HepG2 (cell line): ENCODE data around the gene ZNF213. TPM values are rescaled to one million over a fixed set of nuclear protein-coding genes. Genes with fewer than 3 reads are reported as not detected.

Source experiments
- GTF2F1 ChIP-seq: fragments of 150-350 bp; IDR thresholded peaks from 2 replicates; pipeline ENCODE4 v1.6.1; 2014; ENCODE audit warnings: low read length
- IKZF5 ChIP-seq: IDR thresholded peaks from 2 replicates; pipeline ENCODE4 v1.6.1; 2018; ENCODE audit warnings: missing genetic modification reagents, mild to moderate bottlenecking, missing compliant biosample characterization
- MIER2 ChIP-seq: IDR thresholded peaks from 2 replicates; pipeline ENCODE4 v1.6.1; 2016; ENCODE audit warnings: missing biosample characterization, missing genetic modification reagents
- MZF1 ChIP-seq: sonication (generic); formaldehyde crosslinking; IDR thresholded peaks from 2 replicates; pipeline ENCODE4 v1.8.1; 2023; ENCODE audit warnings: mild to moderate bottlenecking, missing genetic modification reagents, borderline replicate concordance
- RBM22 ChIP-seq: fragments of 200-400 bp; formaldehyde crosslinking; optimal IDR thresholded peaks from 2 replicates; pipeline ENCODE3; 2017; ENCODE audit warnings: mild to moderate bottlenecking, low read length, moderate library complexity
- RFX3 ChIP-seq: IDR thresholded peaks from 2 replicates; pipeline ENCODE4 v1.6.1; 2016; ENCODE audit warnings: missing biosample characterization, missing genetic modification reagents
- SATB2 ChIP-seq: sonication (generic); formaldehyde crosslinking; IDR thresholded peaks from 2 replicates; pipeline ENCODE4 v1.5.0; 2020; ENCODE audit warnings: missing genetic modification reagents
- SP4 ChIP-seq: sonication (generic); formaldehyde crosslinking; IDR thresholded peaks from 2 replicates; pipeline ENCODE4 v1.8.1; 2023; ENCODE audit warnings: mild to moderate bottlenecking, missing genetic modification reagents
- ZBTB7B ChIP-seq: sonication (generic); formaldehyde crosslinking; IDR thresholded peaks from 2 replicates; pipeline ENCODE4 v1.4.0; 2020; ENCODE audit warnings: missing genetic modification reagents
- ZNF44 ChIP-seq: sonication (generic); formaldehyde crosslinking; IDR thresholded peaks from 2 replicates; pipeline ENCODE4 v1.5.1; 2020; ENCODE audit warnings: mild to moderate bottlenecking, missing genetic modification reagents
- ZNF484 ChIP-seq: sonication (generic); formaldehyde crosslinking; IDR thresholded peaks from 2 replicates; pipeline ENCODE4 v1.5.1; 2020; ENCODE audit warnings: mild to moderate bottlenecking, low read depth, missing genetic modification reagents, borderline replicate concordance
- ZNF556 ChIP-seq: sonication (generic); formaldehyde crosslinking; IDR thresholded peaks from 2 replicates; pipeline ENCODE4 v1.4.0; 2020; ENCODE audit warnings: mild to moderate bottlenecking, missing genetic modification reagents, borderline replicate concordance
- ZSCAN29 ChIP-seq: sonication (generic); formaldehyde crosslinking; conservative IDR thresholded peaks from 2 replicates; pipeline ENCODE4 v1.4.0; 2020; ENCODE audit warnings: mild to moderate bottlenecking, missing genetic modification reagents
- polyA plus RNA-seq, 8 experiments: library from polyadenylated mRNA; depleted of rRNA in 3 of 8; stranded (reverse) in 7 of 8; unstranded in 1 of 8; fragments of >200 nt; fragmentation: Illumina TruSeq in 4 of 8; extraction: Trizol in 4 of 8; gene quantifications; 2 replicates each; pipeline versions ENCODE4 v1.2.1 to v1.2.3, GENCODE V29; 2011 to 2016; ENCODE audit warnings: low read depth in 4 of 8, missing spikeins in 1 of 8, mixed read lengths in 1 of 8; ENCODE audit not compliant: insufficient read depth in 1 of 8
- total RNA-seq, 5 experiments: library from RNA; depleted of rRNA; stranded (reverse); fragments of >200 nt; fragmentation: Illumina TruSeq; extraction: Trizol; gene quantifications; 2 replicates each; pipeline ENCODE4 v1.2.3, GENCODE V29; 2016; ENCODE audit warnings: low read depth in 1 of 5
- TF ChIP-seq, protein P1 (sequence below): sonication (generic); formaldehyde crosslinking; IDR thresholded peaks from 2 replicates; pipeline ENCODE4 v1.4.0; 2020; ENCODE audit warnings: mild to moderate bottlenecking, missing genetic modification reagents, borderline replicate concordance
- TF ChIP-seq, protein P2 (sequence below): sonication (generic); formaldehyde crosslinking; IDR thresholded peaks from 2 replicates; pipeline ENCODE4 v1.4.0; 2020; ENCODE audit warnings: mild to moderate bottlenecking, missing genetic modification reagents
- TF ChIP-seq, protein P3 (sequence below): sonication (generic); formaldehyde crosslinking; IDR thresholded peaks from 2 replicates; pipeline ENCODE4 v1.5.1; 2020; ENCODE audit warnings: missing genetic modification reagents, mild to moderate bottlenecking, borderline replicate concordance
- TF ChIP-seq, protein P4 (sequence below): sonication (generic); formaldehyde crosslinking; IDR thresholded peaks from 2 replicates; pipeline ENCODE4 v1.4.0; 2020; ENCODE audit warnings: missing genetic modification reagents

Gene ZNF213
- total and polyA plus RNA-seq, 2 of the 13 experiments (the other 11 are each of a cell fraction or from before 2014, with no cell fraction given) = 0.59 to 0.97 TPM

DNA sequence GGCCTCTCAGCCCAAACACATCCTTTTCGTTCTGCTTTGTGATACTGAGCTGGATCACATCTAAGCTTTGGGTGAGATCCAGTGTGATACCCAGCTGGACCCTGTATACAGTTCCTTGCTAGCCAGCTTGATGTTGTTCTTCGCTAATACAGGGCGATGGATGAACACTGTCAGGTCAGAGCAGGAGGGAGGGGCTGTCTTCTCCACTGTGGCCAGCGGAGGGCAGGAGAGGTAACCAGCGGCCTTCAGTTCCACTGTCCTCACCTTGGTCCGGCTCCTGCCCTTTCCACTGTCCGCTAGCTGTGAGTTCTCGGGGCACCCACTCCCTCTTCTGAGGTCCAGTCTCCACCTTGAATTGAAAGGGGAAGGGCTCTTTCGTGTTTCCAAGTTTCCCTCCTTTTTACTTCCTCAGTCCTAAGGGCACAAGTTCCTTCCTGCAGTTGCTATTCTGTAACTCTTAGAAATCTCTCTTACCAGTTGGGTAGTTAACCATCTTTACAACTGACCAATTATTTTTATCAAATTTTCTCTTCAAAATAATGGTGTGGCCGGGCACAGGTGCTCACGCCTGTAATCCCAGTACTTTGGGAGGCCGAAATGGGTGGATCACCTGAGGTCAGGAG lies 3.0 kb upstream of the ZNF213 start (continued):
- TF ChIP-seq, protein P1, sequence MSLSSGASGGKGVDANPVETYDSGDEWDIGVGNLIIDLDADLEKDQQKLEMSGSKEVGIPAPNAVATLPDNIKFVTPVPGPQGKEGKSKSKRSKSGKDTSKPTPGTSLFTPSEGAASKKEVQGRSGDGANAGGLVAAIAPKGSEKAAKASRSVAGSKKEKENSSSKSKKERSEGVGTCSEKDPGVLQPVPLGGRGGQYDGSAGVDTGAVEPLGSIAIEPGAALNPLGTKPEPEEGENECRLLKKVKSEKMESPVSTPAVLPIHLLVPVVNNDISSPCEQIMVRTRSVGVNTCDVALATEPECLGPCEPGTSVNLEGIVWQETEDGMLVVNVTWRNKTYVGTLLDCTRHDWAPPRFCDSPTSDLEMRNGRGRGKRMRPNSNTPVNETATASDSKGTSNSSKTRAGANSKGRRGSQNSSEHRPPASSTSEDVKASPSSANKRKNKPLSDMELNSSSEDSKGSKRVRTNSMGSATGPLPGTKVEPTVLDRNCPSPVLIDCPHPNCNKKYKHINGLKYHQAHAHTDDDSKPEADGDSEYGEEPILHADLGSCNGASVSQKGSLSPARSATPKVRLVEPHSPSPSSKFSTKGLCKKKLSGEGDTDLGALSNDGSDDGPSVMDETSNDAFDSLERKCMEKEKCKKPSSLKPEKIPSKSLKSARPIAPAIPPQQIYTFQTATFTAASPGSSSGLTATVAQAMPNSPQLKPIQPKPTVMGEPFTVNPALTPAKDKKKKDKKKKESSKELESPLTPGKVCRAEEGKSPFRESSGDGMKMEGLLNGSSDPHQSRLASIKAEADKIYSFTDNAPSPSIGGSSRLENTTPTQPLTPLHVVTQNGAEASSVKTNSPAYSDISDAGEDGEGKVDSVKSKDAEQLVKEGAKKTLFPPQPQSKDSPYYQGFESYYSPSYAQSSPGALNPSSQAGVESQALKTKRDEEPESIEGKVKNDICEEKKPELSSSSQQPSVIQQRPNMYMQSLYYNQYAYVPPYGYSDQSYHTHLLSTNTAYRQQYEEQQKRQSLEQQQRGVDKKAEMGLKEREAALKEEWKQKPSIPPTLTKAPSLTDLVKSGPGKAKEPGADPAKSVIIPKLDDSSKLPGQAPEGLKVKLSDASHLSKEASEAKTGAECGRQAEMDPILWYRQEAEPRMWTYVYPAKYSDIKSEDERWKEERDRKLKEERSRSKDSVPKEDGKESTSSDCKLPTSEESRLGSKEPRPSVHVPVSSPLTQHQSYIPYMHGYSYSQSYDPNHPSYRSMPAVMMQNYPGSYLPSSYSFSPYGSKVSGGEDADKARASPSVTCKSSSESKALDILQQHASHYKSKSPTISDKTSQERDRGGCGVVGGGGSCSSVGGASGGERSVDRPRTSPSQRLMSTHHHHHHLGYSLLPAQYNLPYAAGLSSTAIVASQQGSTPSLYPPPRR (CRISPR knock-in tag) = no peak
- TF ChIP-seq SATB2 (CRISPR knock-in tag) (no peak), ZSCAN29 (no peak), MIER2 (CRISPR knock-in tag) (0 out of 2 replicates have a peak, but pooled peaks have one; percentile 59), MZF1 (CRISPR knock-in tag) (no peak), ZBTB7B (no peak), ZNF484 (CRISPR knock-in tag) (no peak), RFX3 (CRISPR knock-in tag) (no peak), ZNF44 (CRISPR knock-in tag) (no peak), GTF2F1 (no peak), RBM22 (peak; percentile 53), IKZF5 (CRISPR knock-in tag) (0 out of 2 replicates have a peak, but pooled peaks have one; percentile 34), SP4 (no peak), ZNF556 (CRISPR knock-in tag) (no peak)
- TF ChIP-seq, protein P2, sequence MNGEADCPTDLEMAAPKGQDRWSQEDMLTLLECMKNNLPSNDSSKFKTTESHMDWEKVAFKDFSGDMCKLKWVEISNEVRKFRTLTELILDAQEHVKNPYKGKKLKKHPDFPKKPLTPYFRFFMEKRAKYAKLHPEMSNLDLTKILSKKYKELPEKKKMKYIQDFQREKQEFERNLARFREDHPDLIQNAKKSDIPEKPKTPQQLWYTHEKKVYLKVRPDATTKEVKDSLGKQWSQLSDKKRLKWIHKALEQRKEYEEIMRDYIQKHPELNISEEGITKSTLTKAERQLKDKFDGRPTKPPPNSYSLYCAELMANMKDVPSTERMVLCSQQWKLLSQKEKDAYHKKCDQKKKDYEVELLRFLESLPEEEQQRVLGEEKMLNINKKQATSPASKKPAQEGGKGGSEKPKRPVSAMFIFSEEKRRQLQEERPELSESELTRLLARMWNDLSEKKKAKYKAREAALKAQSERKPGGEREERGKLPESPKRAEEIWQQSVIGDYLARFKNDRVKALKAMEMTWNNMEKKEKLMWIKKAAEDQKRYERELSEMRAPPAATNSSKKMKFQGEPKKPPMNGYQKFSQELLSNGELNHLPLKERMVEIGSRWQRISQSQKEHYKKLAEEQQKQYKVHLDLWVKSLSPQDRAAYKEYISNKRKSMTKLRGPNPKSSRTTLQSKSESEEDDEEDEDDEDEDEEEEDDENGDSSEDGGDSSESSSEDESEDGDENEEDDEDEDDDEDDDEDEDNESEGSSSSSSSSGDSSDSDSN (CRISPR knock-in tag) = peak; percentile 30; the same call in 1 of the 2 replicates
- TF ChIP-seq, protein P3, sequence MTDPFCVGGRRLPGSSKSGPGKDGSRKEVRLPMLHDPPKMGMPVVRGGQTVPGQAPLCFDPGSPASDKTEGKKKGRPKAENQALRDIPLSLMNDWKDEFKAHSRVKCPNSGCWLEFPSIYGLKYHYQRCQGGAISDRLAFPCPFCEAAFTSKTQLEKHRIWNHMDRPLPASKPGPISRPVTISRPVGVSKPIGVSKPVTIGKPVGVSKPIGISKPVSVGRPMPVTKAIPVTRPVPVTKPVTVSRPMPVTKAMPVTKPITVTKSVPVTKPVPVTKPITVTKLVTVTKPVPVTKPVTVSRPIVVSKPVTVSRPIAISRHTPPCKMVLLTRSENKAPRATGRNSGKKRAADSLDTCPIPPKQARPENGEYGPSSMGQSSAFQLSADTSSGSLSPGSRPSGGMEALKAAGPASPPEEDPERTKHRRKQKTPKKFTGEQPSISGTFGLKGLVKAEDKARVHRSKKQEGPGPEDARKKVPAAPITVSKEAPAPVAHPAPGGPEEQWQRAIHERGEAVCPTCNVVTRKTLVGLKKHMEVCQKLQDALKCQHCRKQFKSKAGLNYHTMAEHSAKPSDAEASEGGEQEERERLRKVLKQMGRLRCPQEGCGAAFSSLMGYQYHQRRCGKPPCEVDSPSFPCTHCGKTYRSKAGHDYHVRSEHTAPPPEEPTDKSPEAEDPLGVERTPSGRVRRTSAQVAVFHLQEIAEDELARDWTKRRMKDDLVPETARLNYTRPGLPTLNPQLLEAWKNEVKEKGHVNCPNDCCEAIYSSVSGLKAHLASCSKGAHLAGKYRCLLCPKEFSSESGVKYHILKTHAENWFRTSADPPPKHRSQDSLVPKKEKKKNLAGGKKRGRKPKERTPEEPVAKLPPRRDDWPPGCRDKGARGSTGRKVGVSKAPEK (CRISPR knock-in tag) = no peak
- TF ChIP-seq, protein P4, sequence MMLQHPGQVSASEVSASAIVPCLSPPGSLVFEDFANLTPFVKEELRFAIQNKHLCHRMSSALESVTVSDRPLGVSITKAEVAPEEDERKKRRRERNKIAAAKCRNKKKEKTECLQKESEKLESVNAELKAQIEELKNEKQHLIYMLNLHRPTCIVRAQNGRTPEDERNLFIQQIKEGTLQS = no peak
